OCI-LY7 (cell line): ENCODE data around the gene PATL1.

Experiments used
- EZH2phosphoT487 ChIP-seq: fragments of 200-600 bp; sonication (generic); IDR thresholded peaks from 2 replicates; pipeline ENCODE4 v1.6.1; 2018; ENCODE audit warnings: low read depth, borderline replicate concordance, mild to moderate bottlenecking, mixed run types, antibody characterized with exemption, low read length, moderate library complexity, mixed read lengths
- TF ChIP-seq, protein P1 (sequence below): fragments of 200-600 bp; sonication (generic); conservative IDR thresholded peaks from 2 replicates; pipeline ENCODE4 v1.5.1; 2014; ENCODE audit warnings: mild to moderate bottlenecking, antibody characterized with exemption, low read length, moderate library complexity, mixed read lengths

- TF ChIP-seq, protein P1, sequence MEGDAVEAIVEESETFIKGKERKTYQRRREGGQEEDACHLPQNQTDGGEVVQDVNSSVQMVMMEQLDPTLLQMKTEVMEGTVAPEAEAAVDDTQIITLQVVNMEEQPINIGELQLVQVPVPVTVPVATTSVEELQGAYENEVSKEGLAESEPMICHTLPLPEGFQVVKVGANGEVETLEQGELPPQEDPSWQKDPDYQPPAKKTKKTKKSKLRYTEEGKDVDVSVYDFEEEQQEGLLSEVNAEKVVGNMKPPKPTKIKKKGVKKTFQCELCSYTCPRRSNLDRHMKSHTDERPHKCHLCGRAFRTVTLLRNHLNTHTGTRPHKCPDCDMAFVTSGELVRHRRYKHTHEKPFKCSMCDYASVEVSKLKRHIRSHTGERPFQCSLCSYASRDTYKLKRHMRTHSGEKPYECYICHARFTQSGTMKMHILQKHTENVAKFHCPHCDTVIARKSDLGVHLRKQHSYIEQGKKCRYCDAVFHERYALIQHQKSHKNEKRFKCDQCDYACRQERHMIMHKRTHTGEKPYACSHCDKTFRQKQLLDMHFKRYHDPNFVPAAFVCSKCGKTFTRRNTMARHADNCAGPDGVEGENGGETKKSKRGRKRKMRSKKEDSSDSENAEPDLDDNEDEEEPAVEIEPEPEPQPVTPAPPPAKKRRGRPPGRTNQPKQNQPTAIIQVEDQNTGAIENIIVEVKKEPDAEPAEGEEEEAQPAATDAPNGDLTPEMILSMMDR: no peak
- TF ChIP-seq EZH2phosphoT487: no peak
These were observed 38.3 kb downstream of the PATL1 start for GRCh38 chr11:59630493-59630892.
